Thyroid gland (tissue), 4 donors: Measurements from ENCODE around the gene IQSEC1.

Source experiments
- POLR2A ChIP-seq, 2 donors: fragments of 450-650 bp; IDR thresholded peaks; one replicate each; pipeline ENCODE4 v1.6.1; 2017; ENCODE audit warnings: antibody characterized with exemption in 2 of 2, mild to moderate bottlenecking in 2 of 2, moderate library complexity in 1 of 2
- TF ChIP-seq, protein P1 (sequence below), 6 experiments: fragments of 200-600 bp in 3 of 6; fragments of 450-650 bp in 3 of 6; sonication (generic) in 3 of 6; IDR thresholded peaks; one replicate each; pipeline ENCODE4 v1.5.1; 2016 to 2019; ENCODE audit warnings: antibody characterized with exemption in 6 of 6, mild to moderate bottlenecking in 2 of 6, inconsistent platforms in 1 of 6, moderate library complexity in 1 of 6

DNA sequence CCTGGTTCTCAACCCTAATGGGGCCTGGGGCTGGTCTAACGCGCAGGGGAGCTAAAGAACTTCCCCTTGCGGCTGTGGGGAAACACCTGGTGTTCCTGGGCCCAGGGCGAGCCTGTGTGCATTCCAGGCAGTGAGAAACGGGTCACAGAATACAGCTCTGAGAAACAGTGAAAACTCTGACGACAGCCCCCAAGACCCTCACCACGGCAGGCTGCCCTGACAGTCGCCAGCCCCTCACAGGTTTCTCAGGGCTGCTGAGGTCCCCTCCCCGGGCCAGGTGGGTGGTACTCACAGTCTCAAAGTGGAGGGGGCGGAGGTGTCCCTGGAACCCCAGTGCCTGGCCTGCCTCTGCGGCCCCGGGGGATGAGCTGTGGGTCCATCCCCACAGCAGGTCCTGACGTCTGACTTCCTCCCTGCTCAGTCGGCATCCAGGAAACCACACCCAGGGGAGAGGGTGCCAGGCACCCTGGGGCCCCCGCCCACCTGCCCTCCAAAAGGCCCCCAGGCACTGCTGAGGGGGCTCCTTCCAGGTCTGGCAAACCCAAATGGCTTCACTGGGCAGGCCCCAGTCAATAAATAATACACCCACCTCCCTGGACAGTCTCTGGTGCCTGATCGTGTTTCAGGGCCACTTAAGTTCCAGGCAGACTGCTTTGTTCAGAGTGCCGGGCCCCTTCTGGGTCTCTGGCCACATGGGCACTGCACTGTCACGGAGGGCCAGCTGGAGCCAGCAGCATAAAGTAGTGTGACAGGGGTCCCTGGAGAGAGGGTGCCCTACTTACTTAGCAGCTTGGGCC lies 57.7 kb downstream of the IQSEC1 start:
- peak in 1 of 2 donors; percentile 12 for TF ChIP-seq POLR2A (IDR thresholded peaks at IDR 0.05)
- TF ChIP-seq, protein P1, sequence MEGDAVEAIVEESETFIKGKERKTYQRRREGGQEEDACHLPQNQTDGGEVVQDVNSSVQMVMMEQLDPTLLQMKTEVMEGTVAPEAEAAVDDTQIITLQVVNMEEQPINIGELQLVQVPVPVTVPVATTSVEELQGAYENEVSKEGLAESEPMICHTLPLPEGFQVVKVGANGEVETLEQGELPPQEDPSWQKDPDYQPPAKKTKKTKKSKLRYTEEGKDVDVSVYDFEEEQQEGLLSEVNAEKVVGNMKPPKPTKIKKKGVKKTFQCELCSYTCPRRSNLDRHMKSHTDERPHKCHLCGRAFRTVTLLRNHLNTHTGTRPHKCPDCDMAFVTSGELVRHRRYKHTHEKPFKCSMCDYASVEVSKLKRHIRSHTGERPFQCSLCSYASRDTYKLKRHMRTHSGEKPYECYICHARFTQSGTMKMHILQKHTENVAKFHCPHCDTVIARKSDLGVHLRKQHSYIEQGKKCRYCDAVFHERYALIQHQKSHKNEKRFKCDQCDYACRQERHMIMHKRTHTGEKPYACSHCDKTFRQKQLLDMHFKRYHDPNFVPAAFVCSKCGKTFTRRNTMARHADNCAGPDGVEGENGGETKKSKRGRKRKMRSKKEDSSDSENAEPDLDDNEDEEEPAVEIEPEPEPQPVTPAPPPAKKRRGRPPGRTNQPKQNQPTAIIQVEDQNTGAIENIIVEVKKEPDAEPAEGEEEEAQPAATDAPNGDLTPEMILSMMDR (IDR thresholded peaks at IDR 0.05): no peak
